ENCODE data around the gene SPRR2F.
A peak's percentile ranks its signal among the peaks of the same experiment; 100 is the strongest.
"Not testable (repeated sequence)": the region's sequence is repeated elsewhere in the genome, so short reads cannot be mapped to it uniquely, and the experiment has no call there.

SPRR2F gene

GRCh38 chr1:153113416-153113815 is at the start of gene SPRR2F:
TSS of gene SPRR2F (minus strand) at chr1:153113516. CDS start at chr1:153112733, 783 bp downstream.
- no peak for DNase-seq (ENCODE audit: low spot score)

GRCh38 chr1:153155541-153155940 is 42.2 kb upstream of the SPRR2F start:
- no peak for DNase-seq (ENCODE audit: low spot score)

GRCh38 chr1:153152481-153152880 is 39.2 kb upstream of the SPRR2F start:
- DNase-seq (ENCODE audit: low spot score): no peak

GRCh38 chr1:153150846-153151245 is 37.5 kb upstream of the SPRR2F start, which contains the start of gene SPRR2G:
TSS of gene SPRR2G (minus strand) at chr1:153150890. CDS start at chr1:153150110, 780 bp downstream.
- no peak for DNase-seq (ENCODE audit: low spot score)

- DNase-seq (ENCODE audit: low spot score): no peak
These were observed 28.1 kb upstream of the SPRR2F start for GRCh38 chr1:153141377-153141776.

GRCh38 chr1:153140484-153140883 is 27.2 kb upstream of the SPRR2F start:
- no peak for DNase-seq (ENCODE audit: low spot score)

- DNase-seq (ENCODE audit: low spot score): no peak
These were observed 20.4 kb upstream of the SPRR2F start for GRCh38 chr1:153133743-153134142.

GRCh38 chr1:153133267-153133666 is 20.0 kb upstream of the SPRR2F start:
- DNase-seq (ENCODE audit: low spot score): no peak

GRCh38 chr1:153128688-153129087 is 15.4 kb upstream of the SPRR2F start:
- DNase-seq (ENCODE audit: low spot score): not testable (repeated sequence)

- no peak for DNase-seq (ENCODE audit: low spot score)
These were observed 14.0 kb upstream of the SPRR2F start for GRCh38 chr1:153127296-153127695.

- no peak for DNase-seq (ENCODE audit: low spot score)
These were observed 12.2 kb upstream of the SPRR2F start for GRCh38 chr1:153125536-153125935.

- DNase-seq (ENCODE audit: low spot score): not testable (repeated sequence)
These were observed 10.5 kb upstream of the SPRR2F start for GRCh38 chr1:153123793-153124192.

- DNase-seq (ENCODE audit: low spot score): peak; percentile 33
These were observed 9.6 kb upstream of the SPRR2F start for GRCh38 chr1:153122831-153123421.

GRCh38 chr1:153120945-153121344 is 7.6 kb upstream of the SPRR2F start:
- DNase-seq (ENCODE audit: low spot score): no peak

GRCh38 chr1:153119491-153119971 is 6.2 kb upstream of the SPRR2F start:
- no peak for DNase-seq (ENCODE audit: low spot score)

GRCh38 chr1:153115264-153115663 is 1.9 kb upstream of the SPRR2F start:
- DNase-seq (ENCODE audit: low spot score): not testable (repeated sequence)

GRCh38 chr1:153112454-153112853 is 862 bp downstream of the SPRR2F start:
- DNase-seq (ENCODE audit: low spot score): not testable (repeated sequence)

GRCh38 chr1:153100245-153100644 is 13.1 kb downstream of the SPRR2F start:
- DNase-seq (ENCODE audit: low spot score): peak; percentile 76

- no peak for DNase-seq (ENCODE audit: low spot score)
These were observed 13.8 kb downstream of the SPRR2F start for GRCh38 chr1:153099461-153100045.

GRCh38 chr1:153095764-153096163 is 17.6 kb downstream of the SPRR2F start:
- no peak for DNase-seq (ENCODE audit: low spot score)

GRCh38 chr1:153094426-153094825 is 18.9 kb downstream of the SPRR2F start, which contains the start of gene SPRR2E:
TSS of gene SPRR2E (minus strand) at chr1:153094526. CDS start at chr1:153093751, 775 bp downstream.
- DNase-seq (ENCODE audit: low spot score): no peak

- DNase-seq (ENCODE audit: low spot score): no peak
These were observed 25.7 kb downstream of the SPRR2F start for GRCh38 chr1:153087652-153088051.

GRCh38 chr1:153081736-153082135 is 31.6 kb downstream of the SPRR2F start:
- DNase-seq (ENCODE audit: low spot score): no peak

Data from kidney tubule cell (primary cell).